Endothelial cell of umbilical vein (primary cell): Measurements from ENCODE around the gene HOXB3. TPM values are rescaled to one million over a fixed set of nuclear protein-coding genes. Genes with fewer than 3 reads are reported as not detected.

Experiments
- BruUV-seq: library from RNA; stranded (reverse); fragments of 400-500 nt; replicated peaks from 2 replicates; lab custom pipeline; 2021; lab: Mats Ljungman, UMichigan
- CTCF ChIA-PET: fragments of 300-600, 350-600 bp; sonication (Branson Sonifier 250); formaldehyde crosslinking; loops from one replicate; lab custom pipeline; 2021; ENCODE audit warnings: antibody characterized with exemption, inconsistent platforms; lab: Charles Lee
- POLR2A ChIA-PET: fragments of 300-600, 350-600 bp; sonication (Branson Sonifier 250); formaldehyde crosslinking; loops from one replicate; lab custom pipeline; 2021; ENCODE audit warnings: antibody characterized with exemption, inconsistent platforms; lab: Charles Lee
- DNase-seq: peaks from one replicate; pipeline ENCODE4 v3.0.0-alpha.2; 2011; ENCODE audit warnings: low read depth, low spot score
- FAIRE-seq: peaks from 2 replicates; lab custom pipeline; 2011; peaks lifted over from hg19 to GRCh38; lab: Jason Lieb, UNC
- H2AFZ ChIP-seq: 2 replicates; pipeline ENCODE4 v1.6.0; 2012; ENCODE audit warnings: low read depth, low read length, control low read depth, inconsistent platforms
- H3K27ac ChIP-seq: 2 replicates; pipeline ENCODE4 v1.5.1; 2011; ENCODE audit warnings: low read depth, mild to moderate bottlenecking, control low read depth, low read length, moderate library complexity; ENCODE audit not compliant: insufficient read depth
- H3K27me3 ChIP-seq, 2 experiments: 2 replicates each; pipeline versions ENCODE4 v1.6.0 to v1.6.1; 2011; ENCODE audit warnings: low read length in 2 of 2, mixed read lengths in 1 of 2; ENCODE audit not compliant: control insufficient read depth in 2 of 2, insufficient read depth in 2 of 2
- H3K36me3 ChIP-seq, 2 experiments: 2 replicates in 1 of 2; 3 replicates in 1 of 2; pipeline ENCODE4 v1.5.1; 2011; ENCODE audit warnings: low read length in 2 of 2, mild to moderate bottlenecking in 1 of 2, moderate library complexity in 1 of 2; ENCODE audit not compliant: control insufficient read depth in 2 of 2, insufficient read depth in 2 of 2; ENCODE audit errors: extremely low read depth in 1 of 2
- H3K4me1 ChIP-seq: 3 replicates; pipeline ENCODE4 v1.5.1; 2011; ENCODE audit warnings: mild to moderate bottlenecking, low read length; ENCODE audit not compliant: control insufficient read depth, insufficient read depth; ENCODE audit errors: extremely low read depth
- H3K4me2 ChIP-seq: 2 replicates; pipeline ENCODE4 v1.6.1; 2011; ENCODE audit warnings: low read length, control low read depth, mixed read lengths; ENCODE audit not compliant: insufficient read depth
- H3K4me3 ChIP-seq, 3 experiments: fragments of 200-600 bp in 1 of 3; sonication (generic), shearing (Covaris generic) in 1 of 3; replicated peaks in 1 of 3; 2 replicates each; pipeline ENCODE4 v1.5.1; 2011 to 2016; ENCODE audit warnings: control low read depth in 3 of 3, low read length in 3 of 3, mild to moderate bottlenecking in 2 of 3, inconsistent platforms in 1 of 3, low read depth in 1 of 3, moderate library complexity in 1 of 3; ENCODE audit not compliant: insufficient read depth in 1 of 3
- H3K79me2 ChIP-seq: 2 replicates; pipeline ENCODE4 v1.6.0; 2012; ENCODE audit warnings: low read length, inconsistent platforms; ENCODE audit not compliant: control insufficient read depth, insufficient read depth
- H3K9ac ChIP-seq: replicated peaks from 2 replicates; pipeline ENCODE3; 2011; ENCODE audit warnings: low read length, control low read depth; ENCODE audit not compliant: insufficient read depth; ENCODE audit errors: extremely low read depth
- H3K9me1 ChIP-seq: replicated peaks from 3 replicates; pipeline ENCODE4 v1.6.0; 2011; ENCODE audit warnings: mild to moderate bottlenecking, low read length; ENCODE audit not compliant: control insufficient read depth, insufficient read depth; ENCODE audit errors: extremely low read depth
- H3K9me3 ChIP-seq: replicated peaks from 2 replicates; pipeline ENCODE4 v1.5.1; 2012; ENCODE audit warnings: low read length, inconsistent platforms; ENCODE audit not compliant: control insufficient read depth, insufficient read depth
- H4K20me1 ChIP-seq: replicated peaks from 2 replicates; pipeline ENCODE3; 2011; ENCODE audit warnings: mild to moderate bottlenecking, low read length; ENCODE audit not compliant: control insufficient read depth, insufficient read depth; ENCODE audit errors: extremely low read depth
- CTCF ChIP-seq, 2 donors: IDR thresholded peaks; 1 replicate in 1 of 2; 2 replicates in 1 of 2; pipeline ENCODE4 v1.5.1; 2011; ENCODE audit warnings: low read length in 2 of 2, mild to moderate bottlenecking in 2 of 2, moderate library complexity in 2 of 2, control low read depth in 1 of 2, inconsistent platforms in 1 of 2, low read depth in 1 of 2; ENCODE audit not compliant: insufficient read depth in 1 of 2; ENCODE audit errors: extremely low read depth in 1 of 2
- EZH2 ChIP-seq: IDR thresholded peaks from 2 replicates; pipeline ENCODE4 v1.6.1; 2012; ENCODE audit warnings: borderline replicate concordance, low read depth, mild to moderate bottlenecking, moderate library complexity, low read length, inconsistent platforms; ENCODE audit not compliant: severe bottlenecking
- FOS ChIP-seq: IDR thresholded peaks from 2 replicates; pipeline ENCODE4 v1.6.1; 2011; ENCODE audit warnings: mild to moderate bottlenecking, low read length, moderate library complexity, borderline replicate concordance; ENCODE audit not compliant: insufficient read depth
- GATA2 ChIP-seq: IDR thresholded peaks from 2 replicates; pipeline ENCODE4 v1.7.0; 2011; ENCODE audit warnings: low read depth, mild to moderate bottlenecking, moderate library complexity, mixed read lengths, low read length; ENCODE audit not compliant: insufficient read length, insufficient read depth
- JUN ChIP-seq: IDR thresholded peaks from 2 replicates; pipeline ENCODE4 v1.6.1; 2011; ENCODE audit warnings: borderline replicate concordance, low read depth; ENCODE audit not compliant: insufficient read length, insufficient read depth
- MYC ChIP-seq: IDR thresholded peaks from one replicate; pipeline ENCODE4 v1.6.1; 2011; ENCODE audit warnings: mild to moderate bottlenecking, low read depth, low read length
- POLR2A ChIP-seq: IDR thresholded peaks from 2 replicates; pipeline ENCODE4 v1.6.1; 2012; ENCODE audit warnings: low read depth, mild to moderate bottlenecking, control low read depth, low read length
- POLR2AphosphoS5 ChIP-seq: IDR thresholded peaks from 2 replicates; pipeline ENCODE4 v1.6.1; 2012; ENCODE audit warnings: low read depth, mild to moderate bottlenecking, control low read depth, low read length, moderate library complexity; ENCODE audit not compliant: insufficient read depth
- dilution Hi-C: fragments of 300-500 bp; cut with MboI; formaldehyde crosslinking; loops from one replicate; pipeline ENCODE4 v1.15.0; 2019; ENCODE audit warnings: low sequenced_read_pairs; ENCODE audit not compliant: extremely low pct_ligation_motif_present
- intact Hi-C: fragments of 100-400 bp; cut with micrococcal nuclease; formaldehyde crosslinking; loops from one replicate; pipeline ENCODE4 v1.10.0; 2022
- polyA plus RNA-seq, 4 experiments: library from polyadenylated mRNA; depleted of rRNA in 3 of 4; stranded (reverse) in 3 of 4; unstranded in 1 of 4; fragments of >200 nt; gene quantifications; 2 replicates each; pipeline versions ENCODE4 v1.2.1 to v1.2.3, GENCODE V29; 2011 to 2012; ENCODE audit warnings: missing spikeins in 1 of 4
- total RNA-seq: library from RNA; stranded (reverse); gene quantifications from 2 replicates; pipeline ENCODE4 v1.2.3, GENCODE V29; 2021
- TF ChIP-seq, protein P1 (sequence below): IDR thresholded peaks from 2 replicates; pipeline ENCODE4 v1.6.1; 2011; ENCODE audit not compliant: insufficient read depth, insufficient read length

Gene HOXB3
- total and polyA plus RNA-seq, 2 donors (not counting 3 experiments of a cell fraction or from before 2014, with no cell fraction given), result 29.6 to 56.6 TPM

GRCh38 chr17:48584223-48584741 lies 5.8 kb downstream of the HOXB3 start:
- POLR2A ChIA-PET, result no interaction called here
- no peak overlapping the region for H3K9ac ChIP-seq

DNA sequence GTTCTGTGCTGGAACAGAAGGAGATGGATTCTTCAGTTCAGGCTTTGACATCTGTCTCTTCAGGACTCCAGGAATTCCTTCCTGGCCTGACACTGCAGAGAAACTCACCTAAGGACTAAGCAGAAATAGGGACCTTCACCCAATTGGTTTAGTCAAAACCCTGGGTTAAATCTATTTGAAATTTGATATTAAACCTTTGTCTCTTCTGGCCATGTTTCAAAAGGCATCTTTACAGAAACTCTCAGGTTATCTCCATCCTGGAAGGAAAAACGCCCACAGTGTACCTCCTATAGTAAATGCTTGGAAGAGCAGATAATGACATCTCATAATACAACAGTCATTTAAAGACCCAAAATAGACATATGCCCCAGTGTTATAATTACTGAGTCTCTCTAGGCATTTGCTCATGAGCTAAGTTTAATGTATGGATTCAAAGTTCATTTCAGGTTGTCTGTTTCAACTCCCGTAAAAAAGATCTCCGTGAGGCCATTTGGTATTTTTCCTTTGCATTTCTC lies 6.3 kb downstream of the HOXB3 start:
- intact Hi-C loops (no loop called here), dilution Hi-C loops (no loop called here)
- FAIRE-seq (no peak), DNase-seq (no peak)
- no peak for TF ChIP-seq EZH2
- TF ChIP-seq JUN, result no peak
- TF ChIP-seq CTCF (IDR thresholded peaks at IDR 0.05; ENCODE audit: extremely low read depth in 1 of 2, insufficient read depth in 1 of 2, low read depth in 1 of 2, low read length in 2 of 2), result no peak
- no peak for TF ChIP-seq FOS
- no peak for TF ChIP-seq POLR2AphosphoS5
- TF ChIP-seq POLR2A, result no peak
- TF ChIP-seq, protein P1, sequence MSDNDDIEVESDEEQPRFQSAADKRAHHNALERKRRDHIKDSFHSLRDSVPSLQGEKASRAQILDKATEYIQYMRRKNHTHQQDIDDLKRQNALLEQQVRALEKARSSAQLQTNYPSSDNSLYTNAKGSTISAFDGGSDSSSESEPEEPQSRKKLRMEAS, result no peak
- no peak for TF ChIP-seq MYC
- no peak for TF ChIP-seq GATA2
- ChIA-PET POLR2A (interaction anchor here (1.3 kb wide), 1 partner anchor 28 kb away, joined by 3 read pairs; no protein-coding TSS in a partner anchor), CTCF (interaction anchor here (1.0 to 2.3 kb wide), 4 partner anchors 82 to 248 kb away, joined by 3 to 11 read pairs (median 4); no protein-coding TSS in a partner anchor)
- no peak overlapping the region for H2AFZ ChIP-seq
- no peak overlapping the region for H3K4me2 ChIP-seq
- H3K27me3 ChIP-seq, result no peaks in the 10 kb centered on the region
- H3K36me3 ChIP-seq, result no peaks in the 10 kb centered on the region
- peaks cover 68% of the 10 kb centered on the region for H3K4me1 ChIP-seq
- H3K9me3 ChIP-seq, result no peaks in the 10 kb centered on the region
- no peak overlapping the region for H3K9ac ChIP-seq
- no TSS peak for BruUV-seq
- H3K4me3 ChIP-seq, result no peak overlapping the region
- H4K20me1 ChIP-seq, result no peaks in the 10 kb centered on the region
- H3K9me1 ChIP-seq, result no peaks in the 10 kb centered on the region
- no peak overlapping the region for H3K27ac ChIP-seq
- peaks cover 72% of the 10 kb centered on the region for H3K79me2 ChIP-seq

More at GRCh38 chr17:48584223-48584741, 5.8 kb downstream of the HOXB3 start:
- H3K36me3 ChIP-seq, result no peaks in the 10 kb centered on the region
- H3K79me2 ChIP-seq, result peaks cover 67% of the 10 kb centered on the region
- no peak overlapping the region for H3K27ac ChIP-seq
- H3K4me3 ChIP-seq, result no peak overlapping the region
- TF ChIP-seq, protein P1, result no peak
- BruUV-seq, result no TSS peak
- peaks cover 68% of the 10 kb centered on the region for H3K4me1 ChIP-seq
- intact Hi-C loops, result no loop called here
- no peak overlapping the region for H3K4me2 ChIP-seq
- no peaks in the 10 kb centered on the region for H3K9me1 ChIP-seq
- H2AFZ ChIP-seq, result no peak overlapping the region
- CTCF ChIA-PET, result interaction anchor here (1.0 to 2.3 kb wide), 3 partner anchors 91 to 248 kb away, joined by 3 to 11 read pairs (median 3); no protein-coding TSS in a partner anchor
- no peaks in the 10 kb centered on the region for H3K9me3 ChIP-seq
- FAIRE-seq (no peak), DNase-seq (no peak)
- no peaks in the 10 kb centered on the region for H4K20me1 ChIP-seq
- H3K27me3 ChIP-seq, result no peaks in the 10 kb centered on the region
- dilution Hi-C loops, result no loop called here
